Neural crest cell (in vitro differentiated cells): Measurements from ENCODE around the gene CCDC39. TPM values are rescaled to one million over a fixed set of nuclear protein-coding genes. Genes with fewer than 3 reads are reported as not detected.

Experiments used
- DNase-seq: peaks from one replicate; pipeline ENCODE4 v3.0.0; 2021; ENCODE audit warnings: low read depth, mixed read lengths, low spot score
- H3K27ac Mint-ChIP-seq: one replicate; pipeline ENCODE4 v1.8.0; 2021; ENCODE audit warnings: mild to moderate bottlenecking, mixed read lengths; ENCODE audit not compliant: unreplicated experiment
- H3K27me3 Mint-ChIP-seq: 2 replicates; pipeline ENCODE4 v1.8.0; 2021; ENCODE audit warnings: low read depth, mild to moderate bottlenecking, mixed read lengths
- H3K36me3 Mint-ChIP-seq: 2 replicates; pipeline ENCODE4 v1.8.0; 2021; ENCODE audit warnings: low read depth, mild to moderate bottlenecking, mixed read lengths
- H3K4me1 Mint-ChIP-seq: 2 replicates; pipeline ENCODE4 v1.8.0; 2021; ENCODE audit warnings: mixed read lengths
- H3K4me3 Mint-ChIP-seq: one replicate; pipeline ENCODE4 v1.8.0; 2021; ENCODE audit warnings: mild to moderate bottlenecking, mixed read lengths
- H3K9me3 Mint-ChIP-seq: 2 replicates; pipeline ENCODE4 v1.8.0; 2021; ENCODE audit warnings: mixed read lengths
- long read RNA-seq: library from polyadenylated mRNA; unstranded; transcript quantifications from one replicate; pipeline ENCODE4 v2.0.0, GENCODE V29; 2020
- total RNA-seq: library from RNA; stranded (reverse); gene quantifications from 2 replicates; pipeline ENCODE4 v1.2.1, GENCODE V29; 2021
- TF ChIP-seq, protein P1 (sequence below): fragments of 200-600 bp; sonication (generic); conservative IDR thresholded peaks from 2 replicates; pipeline ENCODE4 v1.5.0; 2021; ENCODE audit warnings: antibody characterized with exemption, mild to moderate bottlenecking

Gene CCDC39
- total RNA-seq, result 0.07 TPM in 1 of 2 replicates, not detected in the other
- long read RNA-seq, partial matches to known transcripts, result 0 of 1 reads
- long read RNA-seq, other reads (novel, unspliced or antisense), result 1 of 1 reads

DNA sequence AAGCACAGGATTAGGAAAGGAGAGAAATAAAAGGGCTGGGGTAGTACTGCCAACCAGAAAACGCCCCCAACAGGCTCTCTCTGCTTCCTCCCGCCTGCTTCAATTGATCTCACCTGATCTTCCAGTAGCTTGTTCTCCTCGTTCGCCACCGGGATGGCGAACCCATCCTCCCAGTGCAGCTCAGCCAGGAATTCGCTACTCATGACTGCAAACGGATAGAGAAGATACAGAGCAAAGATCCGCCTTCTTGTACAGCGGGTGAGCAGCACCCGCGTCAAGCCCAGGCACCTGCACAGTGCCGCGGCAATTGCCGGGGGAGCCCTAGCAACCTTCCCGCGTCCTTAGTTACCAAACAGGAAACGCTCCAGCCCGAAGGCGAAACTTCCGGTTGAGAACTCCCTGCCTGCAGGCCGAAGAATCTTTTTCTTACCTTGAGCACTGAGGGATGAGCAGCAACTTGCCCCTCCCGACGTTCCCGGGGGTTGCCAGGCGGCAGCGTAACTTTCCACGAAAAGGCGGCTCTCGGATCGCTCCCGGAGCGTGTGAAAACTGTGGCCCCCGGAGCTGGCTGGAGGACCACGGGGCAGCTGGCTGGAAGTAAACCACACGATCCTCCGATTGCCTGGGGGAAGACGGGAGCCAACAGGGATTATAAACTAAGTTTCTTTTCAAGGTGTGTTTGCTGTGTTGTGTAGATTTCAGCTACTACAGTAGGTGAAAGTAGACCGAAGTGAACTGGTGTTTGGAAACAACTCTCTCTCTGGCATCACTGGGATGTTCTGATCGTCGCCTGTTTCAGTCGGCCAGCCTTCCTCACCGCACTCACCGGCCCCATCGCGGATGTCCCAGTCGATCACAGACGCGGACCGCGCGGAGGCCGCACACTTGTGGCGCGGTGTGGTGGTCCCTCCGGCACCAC, at the start of gene CCDC39:
CCDC39 (minus strand) TSS at position 312 of the 919 bp plus-strand sequence; CDS start at position 203, 109 bp downstream.
- H3K27me3 Mint-ChIP-seq, result peaks cover 82% of the 10 kb centered on the region
- H3K4me1 Mint-ChIP-seq, result peaks cover 12% of the 10 kb centered on the region
- peak; percentile 77 for DNase-seq
- no peaks in the 10 kb centered on the region for H3K9me3 Mint-ChIP-seq
- no peak within 1 kb of the TSS for H3K27ac Mint-ChIP-seq
- H3K4me3 Mint-ChIP-seq, result peak within 1 kb of the TSS; percentile 93
- TF ChIP-seq, protein P1, sequence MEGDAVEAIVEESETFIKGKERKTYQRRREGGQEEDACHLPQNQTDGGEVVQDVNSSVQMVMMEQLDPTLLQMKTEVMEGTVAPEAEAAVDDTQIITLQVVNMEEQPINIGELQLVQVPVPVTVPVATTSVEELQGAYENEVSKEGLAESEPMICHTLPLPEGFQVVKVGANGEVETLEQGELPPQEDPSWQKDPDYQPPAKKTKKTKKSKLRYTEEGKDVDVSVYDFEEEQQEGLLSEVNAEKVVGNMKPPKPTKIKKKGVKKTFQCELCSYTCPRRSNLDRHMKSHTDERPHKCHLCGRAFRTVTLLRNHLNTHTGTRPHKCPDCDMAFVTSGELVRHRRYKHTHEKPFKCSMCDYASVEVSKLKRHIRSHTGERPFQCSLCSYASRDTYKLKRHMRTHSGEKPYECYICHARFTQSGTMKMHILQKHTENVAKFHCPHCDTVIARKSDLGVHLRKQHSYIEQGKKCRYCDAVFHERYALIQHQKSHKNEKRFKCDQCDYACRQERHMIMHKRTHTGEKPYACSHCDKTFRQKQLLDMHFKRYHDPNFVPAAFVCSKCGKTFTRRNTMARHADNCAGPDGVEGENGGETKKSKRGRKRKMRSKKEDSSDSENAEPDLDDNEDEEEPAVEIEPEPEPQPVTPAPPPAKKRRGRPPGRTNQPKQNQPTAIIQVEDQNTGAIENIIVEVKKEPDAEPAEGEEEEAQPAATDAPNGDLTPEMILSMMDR, result no peak
- H3K36me3 Mint-ChIP-seq, result no peaks in the 10 kb centered on the region

GRCh38 chr3:180720012-180720411, 40.7 kb upstream of the CCDC39 start:
- Mint-ChIP-seq H3K9me3 (peaks cover 5% of the 10 kb centered on the region), H3K27ac (no peak overlapping the region), H3K4me3 (no peak overlapping the region), H3K36me3 (no peaks in the 10 kb centered on the region), H3K27me3 (peaks cover 36% of the 10 kb centered on the region), H3K4me1 (no peaks in the 10 kb centered on the region)
- TF ChIP-seq, protein P1, result no peak
- DNase-seq, result no peak

GRCh38 chr3:180707896-180708295, 28.6 kb upstream of the CCDC39 start:
- no peak overlapping the region for H3K27ac Mint-ChIP-seq
- H3K4me1 Mint-ChIP-seq, result peaks cover 5% of the 10 kb centered on the region
- H3K4me3 Mint-ChIP-seq, result no peak overlapping the region
- peaks cover 2% of the 10 kb centered on the region for H3K36me3 Mint-ChIP-seq
- H3K27me3 Mint-ChIP-seq, result peaks cover 10% of the 10 kb centered on the region
- H3K9me3 Mint-ChIP-seq, result peaks cover 6% of the 10 kb centered on the region
- TF ChIP-seq, protein P1, result no peak
- DNase-seq, result no peak

DNA sequence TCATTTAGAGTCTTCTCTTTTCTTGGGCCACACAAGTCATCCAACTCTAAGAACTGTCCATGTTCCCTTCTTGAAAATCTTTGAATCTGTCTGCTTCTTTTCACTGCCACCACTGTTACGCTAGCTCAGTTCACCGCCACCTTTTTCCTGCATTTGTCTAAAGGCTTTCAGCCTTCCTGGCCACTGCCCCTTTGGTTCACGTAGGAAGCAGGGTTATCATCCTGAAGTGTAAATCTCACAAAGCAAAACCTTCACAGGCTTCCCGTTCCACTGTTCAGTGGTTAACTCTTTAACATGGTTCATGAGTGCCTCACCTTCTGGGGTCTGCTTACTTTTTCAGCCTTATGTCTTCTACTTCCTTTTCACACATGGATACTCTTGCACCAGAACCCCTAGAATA, 26.3 kb upstream of the CCDC39 start:
- H3K4me1 Mint-ChIP-seq, result peaks cover 5% of the 10 kb centered on the region
- peaks cover 17% of the 10 kb centered on the region for H3K27me3 Mint-ChIP-seq
- TF ChIP-seq, protein P1, result no peak
- no peak for DNase-seq
- peaks cover 6% of the 10 kb centered on the region for H3K9me3 Mint-ChIP-seq
- peaks cover 5% of the 10 kb centered on the region for H3K36me3 Mint-ChIP-seq
- peak overlapping the region; percentile 1 for H3K27ac Mint-ChIP-seq
- no peak overlapping the region for H3K4me3 Mint-ChIP-seq

- no peak overlapping the region for H3K4me3 Mint-ChIP-seq
- no peak overlapping the region for H3K27ac Mint-ChIP-seq
- H3K27me3 Mint-ChIP-seq, result peaks cover 19% of the 10 kb centered on the region
- peaks cover 6% of the 10 kb centered on the region for H3K9me3 Mint-ChIP-seq
- peaks cover 5% of the 10 kb centered on the region for H3K4me1 Mint-ChIP-seq
- no peak for DNase-seq
- H3K36me3 Mint-ChIP-seq, result peaks cover 5% of the 10 kb centered on the region
- TF ChIP-seq, protein P1, result no peak
Measured at GRCh38 chr3:180704532-180704931, 25.2 kb upstream of the CCDC39 start.
